ENCODE results near the gene HSPA14. TPM values are rescaled to one million over a fixed set of nuclear protein-coding genes. Genes with fewer than 3 reads are reported as not detected.
"Not testable (repeated sequence)": the region's sequence is repeated elsewhere in the genome, so short reads cannot be mapped to it uniquely, and the experiment has no call there.

Gene HSPA14
- total RNA-seq, 1 donor from 2014 or later, result 24.2 TPM

- no peak overlapping the region for H3K4me3 Mint-ChIP-seq
- no peak for TF ChIP-seq CTCF (conservative IDR thresholded peaks at IDR 0.05)
- peaks cover 43% of the 10 kb centered on the region for H3K36me3 Mint-ChIP-seq (ENCODE audit: low read depth)
These were observed 66.8 kb downstream of the HSPA14 start for GRCh38 chr10:14904864-14905263.

DNA sequence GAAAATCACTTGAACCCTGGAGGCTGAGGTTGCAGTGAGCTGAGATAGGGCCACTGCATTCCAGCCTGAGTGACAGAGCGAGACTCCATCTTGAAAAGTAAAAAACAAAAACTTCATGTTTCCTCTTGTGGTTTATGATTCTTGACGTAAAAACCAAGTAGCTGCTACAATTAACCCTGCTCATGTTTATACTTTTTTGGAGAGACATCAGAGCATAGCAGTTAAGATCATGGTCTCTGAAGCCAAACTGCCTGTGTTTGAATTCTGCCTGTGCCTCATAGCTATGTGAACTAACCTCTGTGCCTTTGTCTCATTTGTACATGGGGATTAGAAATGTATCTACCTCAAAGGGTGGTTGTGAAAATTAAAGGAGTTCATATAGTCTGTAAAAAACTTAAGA, 67.8 kb downstream of the HSPA14 start:
- Mint-ChIP-seq H3K27ac (ENCODE audit: unreplicated experiment) (no peak overlapping the region), H3K4me1 (no peaks in the 10 kb centered on the region), H3K27me3 (ENCODE audit: low read depth) (no peaks in the 10 kb centered on the region), H3K36me3 (ENCODE audit: low read depth) (peaks cover 53% of the 10 kb centered on the region), H3K4me3 (no peak overlapping the region), H3K9me3 (peaks cover 10% of the 10 kb centered on the region)
- TF ChIP-seq CTCF (conservative IDR thresholded peaks at IDR 0.05), result no peak
- no peak for DNase-seq (ENCODE audit: low read depth, low spot score)

More at GRCh38 chr10:14904864-14905263, 66.8 kb downstream of the HSPA14 start:
- Mint-ChIP-seq H3K4me1 (no peaks in the 10 kb centered on the region), H3K27me3 (ENCODE audit: low read depth) (no peaks in the 10 kb centered on the region), H3K9me3 (peaks cover 10% of the 10 kb centered on the region), H3K27ac (ENCODE audit: unreplicated experiment) (no peak overlapping the region)
- DNase-seq (ENCODE audit: low read depth, low spot score), result no peak

GRCh38 chr10:14906765-14907164, 68.7 kb downstream of the HSPA14 start:
- Mint-ChIP-seq H3K4me3 (no peak overlapping the region), H3K36me3 (ENCODE audit: low read depth) (peaks cover 62% of the 10 kb centered on the region)

DNA sequence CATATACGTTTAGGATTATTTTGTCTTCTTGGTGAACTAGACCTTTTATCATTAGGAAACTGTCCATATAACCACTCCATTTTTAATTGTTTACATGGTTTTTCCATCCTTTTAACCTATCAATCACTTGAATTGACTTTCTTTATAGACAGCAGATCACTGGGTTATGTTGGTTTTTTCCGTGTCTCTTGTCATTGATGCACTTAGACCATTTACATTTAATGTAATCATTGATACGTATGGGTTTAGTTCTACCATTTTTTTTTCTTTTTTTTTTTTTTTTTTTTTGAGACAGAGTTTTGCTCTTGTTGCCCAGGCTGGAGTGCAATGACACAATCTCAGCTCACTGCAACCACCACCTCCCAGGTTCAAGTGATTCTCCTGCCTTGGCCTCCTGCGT, 69.5 kb downstream of the HSPA14 start:
- H3K9me3 Mint-ChIP-seq, result peaks cover 15% of the 10 kb centered on the region
- peaks cover 69% of the 10 kb centered on the region for H3K36me3 Mint-ChIP-seq (ENCODE audit: low read depth)
- H3K27ac Mint-ChIP-seq (ENCODE audit: unreplicated experiment); H3K27me3 Mint-ChIP-seq (ENCODE audit: low read depth); DNase-seq (ENCODE audit: low read depth, low spot score); H3K4me1 Mint-ChIP-seq; H3K4me3 Mint-ChIP-seq: not testable (repeated sequence)

More at GRCh38 chr10:14906765-14907164, 68.7 kb downstream of the HSPA14 start:
- H3K27me3 Mint-ChIP-seq (ENCODE audit: low read depth), result no peaks in the 10 kb centered on the region
- H3K27ac Mint-ChIP-seq (ENCODE audit: unreplicated experiment), result no peak overlapping the region
- DNase-seq (ENCODE audit: low read depth, low spot score), result no peak
- no peak for TF ChIP-seq CTCF (conservative IDR thresholded peaks at IDR 0.05)
- H3K4me1 Mint-ChIP-seq, result no peaks in the 10 kb centered on the region
- H3K9me3 Mint-ChIP-seq, result peaks cover 14% of the 10 kb centered on the region

- Mint-ChIP-seq H3K36me3 (ENCODE audit: low read depth) (peaks cover 80% of the 10 kb centered on the region), H3K4me3 (no peak overlapping the region), H3K9me3 (peaks cover 23% of the 10 kb centered on the region), H3K27ac (ENCODE audit: unreplicated experiment) (no peak overlapping the region), H3K27me3 (ENCODE audit: low read depth) (no peaks in the 10 kb centered on the region), H3K4me1 (no peaks in the 10 kb centered on the region)
- TF ChIP-seq CTCF (conservative IDR thresholded peaks at IDR 0.05), result no peak
- DNase-seq (ENCODE audit: low read depth, low spot score), result no peak
These were observed 71.0 kb downstream of the HSPA14 start for GRCh38 chr10:14909101-14909500.

GRCh38 chr10:14910953-14911352, 72.8 kb downstream of the HSPA14 start:
- no peak for DNase-seq (ENCODE audit: low read depth, low spot score)
- Mint-ChIP-seq H3K4me3 (no peak overlapping the region), H3K27me3 (ENCODE audit: low read depth) (no peaks in the 10 kb centered on the region), H3K27ac (ENCODE audit: unreplicated experiment) (no peak overlapping the region), H3K4me1 (no peaks in the 10 kb centered on the region), H3K36me3 (ENCODE audit: low read depth) (peaks cover 80% of the 10 kb centered on the region), H3K9me3 (peaks cover 30% of the 10 kb centered on the region)
- TF ChIP-seq CTCF (conservative IDR thresholded peaks at IDR 0.05), result no peak

All from neural crest cell (in vitro differentiated cells).